Melanocyte of skin (primary cell): Measurements from ENCODE around the gene RPL7A. TPM values are rescaled to one million over a fixed set of nuclear protein-coding genes. Genes with fewer than 3 reads are reported as not detected.

Experiments
- small RNA-seq, 2 donors: library from RNA; depleted of rRNA; stranded (forward); fragments of <200 nt; gene quantifications; one replicate each; pipeline ENCODE3, GENCODE V24; 2012
- total RNA-seq, 2 donors: library from RNA; depleted of rRNA; stranded (reverse); fragments of >200 nt; gene quantifications; 2 replicates each; pipeline ENCODE4 v1.2.3, GENCODE V29; 2012

RPL7A gene
- 1,000 to 10,000 TPM in 1 of 2 donors, 100 to 1,000 TPM in 1; 802 to 1,411 TPM for total RNA-seq

DNA sequence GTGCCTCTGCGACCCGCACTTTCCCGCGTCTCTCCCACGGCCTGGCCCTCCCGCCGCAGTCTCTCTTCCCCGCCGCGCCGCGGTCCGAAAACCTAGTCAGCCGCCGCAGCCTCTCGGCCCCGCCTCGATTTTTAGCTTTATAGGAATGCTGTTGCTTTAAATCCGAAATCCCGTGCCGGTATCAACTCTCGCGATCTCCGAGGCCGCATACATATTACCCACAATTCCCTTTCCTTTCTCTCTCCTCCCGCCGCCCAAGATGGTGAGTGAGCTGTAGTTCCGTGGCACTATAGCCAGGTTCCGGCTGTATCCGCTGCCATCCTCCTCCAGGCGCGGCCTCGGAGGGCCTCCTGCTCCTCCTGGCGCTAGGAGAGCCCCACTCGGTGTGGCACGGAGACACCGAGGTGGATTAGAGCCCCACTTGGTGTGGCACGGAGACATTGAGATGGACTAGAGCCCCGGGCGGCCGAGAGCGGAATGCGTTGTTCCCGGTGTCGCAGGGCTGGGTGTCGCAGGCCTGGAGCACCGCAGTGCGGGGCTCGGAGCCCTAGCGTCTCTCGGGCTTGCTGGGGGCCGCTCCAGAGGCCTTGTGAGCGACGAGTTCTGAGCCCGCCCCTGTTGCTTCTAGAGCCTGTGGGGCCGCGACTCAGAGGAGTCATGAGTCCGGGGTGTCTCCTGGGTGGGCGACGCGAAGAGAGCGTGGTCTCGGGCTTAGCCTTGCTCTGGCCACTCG lies at the start of gene RPL7A, which contains the start of gene MED22:
TSS of gene RPL7A (plus strand) at position 234 of the 733 bp plus-strand sequence. CDS start at position 260, 26 bp downstream.
TSS of gene MED22 (minus strand) at position 147 of the 733 bp plus-strand sequence. CDS start 1,469 bp downstream, outside the sequence.

DNA sequence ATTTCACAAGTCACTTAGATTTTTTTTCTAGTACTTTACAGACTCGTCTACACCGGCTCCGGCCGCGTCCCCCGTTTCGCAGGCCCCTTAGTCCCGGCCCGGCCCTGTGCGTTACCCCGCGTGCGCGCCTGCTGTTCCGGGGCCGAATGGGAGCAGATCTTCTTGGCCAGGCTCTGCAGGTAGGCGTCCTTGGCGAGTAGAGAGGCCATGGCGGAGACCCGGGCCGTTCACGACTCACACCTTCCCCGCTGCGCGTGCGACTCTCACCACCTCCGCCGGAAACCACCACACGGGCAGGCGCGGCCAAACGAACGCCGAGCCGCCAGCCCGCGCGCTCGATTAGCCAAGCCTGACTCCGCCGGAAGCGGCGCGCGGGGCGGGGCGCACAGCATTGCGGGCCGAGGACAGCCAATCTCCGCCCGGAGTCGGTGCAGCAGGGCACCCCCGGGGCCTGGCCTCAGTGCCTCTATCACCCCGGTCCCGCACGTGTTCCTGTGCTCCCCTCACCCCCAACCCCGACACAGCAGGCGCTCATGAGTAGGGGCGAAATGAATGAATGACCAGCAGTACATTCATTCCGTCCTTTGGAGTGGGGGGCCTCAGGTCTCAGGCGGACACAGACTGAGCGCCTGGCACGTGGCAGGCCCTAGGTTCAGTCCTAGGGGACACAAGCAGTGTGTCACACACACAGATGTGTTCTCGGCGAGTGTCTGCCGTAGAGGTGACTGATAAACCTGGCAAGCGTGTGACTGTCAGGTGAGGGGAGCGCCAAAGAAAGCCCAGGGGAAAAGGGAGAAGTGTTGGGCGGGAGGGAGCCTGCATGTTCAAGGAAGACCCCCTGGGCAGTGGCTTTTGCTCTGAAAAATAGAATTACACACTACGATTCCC lies 11.8 kb upstream of the RPL7A start, which contains the start of gene SURF6:
TSS of gene SURF6 (minus strand) at position 265 of the 888 bp plus-strand sequence. CDS start at position 209, 56 bp downstream.

DNA sequence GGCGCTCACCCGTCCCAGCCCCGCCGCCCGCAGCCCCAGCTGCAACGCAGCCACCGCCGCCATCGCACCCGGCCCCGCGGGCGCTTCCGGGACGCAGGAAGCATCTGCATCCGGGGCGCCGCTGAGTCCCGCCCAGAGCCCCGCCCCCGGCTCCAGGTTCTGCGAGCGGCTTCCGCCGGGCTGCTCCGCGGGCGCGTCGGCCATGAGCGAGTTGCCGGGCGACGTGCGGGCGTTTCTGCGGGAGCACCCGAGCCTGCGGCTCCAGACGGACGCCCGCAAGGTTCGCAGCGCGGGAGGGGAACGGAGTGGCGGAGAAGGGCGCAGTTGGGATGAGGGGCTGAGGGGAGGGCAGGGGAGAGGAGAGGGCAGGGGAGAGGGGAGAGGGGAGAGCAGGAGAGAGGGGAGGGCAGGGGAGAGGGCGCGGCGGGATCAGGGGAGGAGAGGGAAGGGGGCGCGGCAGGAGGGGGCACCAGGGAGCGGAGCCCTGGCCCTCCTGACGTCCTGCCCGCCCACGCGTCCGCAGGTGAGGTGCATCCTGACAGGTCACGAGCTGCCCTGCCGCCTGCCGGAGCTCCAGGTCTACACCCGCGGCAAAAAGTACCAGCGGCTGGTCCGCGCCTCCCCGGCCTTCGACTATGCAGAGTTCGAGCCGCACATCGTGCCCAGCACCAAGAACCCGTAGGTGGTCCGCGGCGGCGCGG lies 8.5 kb downstream of the RPL7A start, which contains the start of the genes SURF1 and SURF2:
TSS of gene SURF1 (minus strand) at position 97 of the 701 bp plus-strand sequence. CDS start at position 63, 34 bp downstream.
TSS of gene SURF2 (plus strand) at position 160 of the 701 bp plus-strand sequence. CDS start at position 203, 43 bp downstream.

DNA sequence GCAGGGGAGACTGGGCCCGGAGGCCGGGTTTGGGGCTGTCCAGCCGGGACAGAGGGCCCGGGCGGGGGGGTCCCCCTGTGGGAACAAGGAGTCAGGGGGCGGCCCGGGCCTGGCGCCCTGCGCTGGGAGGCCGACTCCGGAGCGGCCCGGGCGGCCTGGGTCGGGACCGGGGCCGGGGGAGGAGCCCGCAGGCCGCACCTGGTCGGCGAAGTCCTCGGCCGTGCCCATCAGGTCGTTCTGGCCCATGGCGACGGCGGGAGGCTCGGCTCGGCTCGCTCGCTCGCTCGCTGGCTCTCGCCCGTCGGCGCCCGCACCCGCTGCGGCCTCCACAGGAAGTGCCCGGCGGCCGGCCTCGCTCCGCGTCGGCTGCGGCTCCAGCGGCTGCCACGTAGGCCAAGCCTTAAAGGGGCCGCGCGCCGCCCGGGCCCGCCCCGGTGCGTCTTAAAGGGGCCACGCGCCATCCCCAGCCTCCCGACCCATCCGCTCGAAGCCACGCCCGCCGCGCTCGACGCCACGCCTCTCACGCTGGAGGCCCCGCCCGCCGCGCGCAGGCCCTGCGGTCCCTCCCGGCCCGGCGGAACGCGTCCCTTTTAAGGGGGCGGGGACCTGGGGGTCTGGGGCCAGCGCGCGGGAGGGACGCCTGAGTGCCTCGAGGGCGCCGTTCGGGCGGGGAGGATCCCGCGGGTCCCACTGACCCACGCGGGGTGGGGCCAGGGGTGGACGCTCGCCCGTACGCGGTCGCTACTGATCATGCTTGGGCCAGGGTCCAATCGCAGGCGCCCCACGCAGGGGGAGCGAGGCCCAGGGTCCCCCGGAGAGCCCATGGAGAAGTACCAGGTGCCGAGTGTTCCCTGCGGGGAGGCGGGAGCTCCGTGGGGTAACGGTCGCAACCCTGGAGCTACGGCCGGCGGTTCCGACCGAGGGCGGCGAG lies 28.0 kb downstream of the RPL7A start, which contains the start of the genes STKLD1 and SURF4:
TSS of gene STKLD1 (plus strand) at position 643 of the 931 bp plus-strand sequence. CDS start at position 751, 108 bp downstream.
TSS of gene SURF4 (minus strand) at position 337 of the 931 bp plus-strand sequence. CDS start at position 246, 91 bp downstream.

Small RNAs within 50 kb of the gene (small RNA-seq; reads per million reads assigned to genes)
- gene RF00019 = 0 reads per million in 2 donors
- 0 reads per million in 2 donors for gene SNORD24
- 0 reads per million in 2 donors for gene SNORD36A
- 0 reads per million in 2 donors for gene SNORD36B
- 0 reads per million in 2 donors for gene SNORD36C

Other genes starting within 250 kb of the RPL7A start
- 10 to 100 TPM; 29.9 to 30.0 TPM for gene RALGDS, start 227.0 kb upstream of the RPL7A start, total RNA-seq
- 1 to 10 TPM; 4.8 to 8.3 TPM for gene GBGT1, start 184.3 kb upstream of the RPL7A start, total RNA-seq
- gene OBP2B, start 139.0 kb upstream of the RPL7A start, total RNA-seq = not detected
- gene ABO, start 73.0 kb upstream of the RPL7A start, total RNA-seq = not detected
- gene SURF6, start 12.0 kb upstream of the RPL7A start, total RNA-seq = 10 to 100 TPM in 1 of 2 donors, 1 to 10 TPM in 1; 5.9 to 13.0 TPM
- 10 to 100 TPM; 13.4 to 17.6 TPM for gene MED22, start 87 bp upstream of the RPL7A start, total RNA-seq
- gene SURF1, start 8.3 kb downstream of the RPL7A start, total RNA-seq = 10 to 100 TPM; 18.2 to 19.6 TPM
- 10 to 100 TPM; 18.3 to 18.9 TPM for gene SURF2, start 8.3 kb downstream of the RPL7A start, total RNA-seq
- 100 to 1,000 TPM; 233 to 367 TPM for gene SURF4, start 27.8 kb downstream of the RPL7A start, total RNA-seq
- 1 to 10 TPM; 2.0 to 4.1 TPM for gene STKLD1, start 28.1 kb downstream of the RPL7A start, total RNA-seq
- gene REXO4, start 69.8 kb downstream of the RPL7A start, total RNA-seq = 10 to 100 TPM in 1 of 2 donors, 1 to 10 TPM in 1; 9.6 to 18.3 TPM
- gene ADAMTS13, start 74.1 kb downstream of the RPL7A start, total RNA-seq = 1 to 10 TPM in 1 of 2 donors, under 1 TPM in 1; 1.00 to 1.7 TPM
- 1 to 10 TPM; 2.7 to 4.1 TPM for gene CACFD1, start 111.8 kb downstream of the RPL7A start, total RNA-seq
- gene SLC2A6, start 130.9 kb downstream of the RPL7A start, total RNA-seq = 10 to 100 TPM; 31.3 to 39.6 TPM
- gene MYMK, start 176.7 kb downstream of the RPL7A start, total RNA-seq = not detected
- not detected for gene ADAMTSL2, start 186.5 kb downstream of the RPL7A start, total RNA-seq